Activated B cell treated with CpG ODN at 0.5 μM for 24 hours (primary cell): Measurements from ENCODE around the gene TMEM26. TPM values are rescaled to one million over a fixed set of nuclear protein-coding genes. Genes with fewer than 3 reads are reported as not detected.
A peak's percentile ranks its signal among the peaks of the same experiment; 100 is the strongest.
"Not testable (repeated sequence)": the region's sequence is repeated elsewhere in the genome, so short reads cannot be mapped to it uniquely, and the experiment has no call there.

Experiments used
- ATAC-seq: fragments of 200-7000 bp; cut with Tn5 transposase; one replicate; pipeline ENCODE4 v1.10.0; 2021; ENCODE audit warnings: low read depth, mild to moderate bottlenecking, moderate library complexity
- CTCF ChIA-PET: fragments of 350-600 bp; sonication (Branson Sonifier 250); formaldehyde crosslinking; loops from one replicate; lab custom pipeline; 2021; ENCODE audit warnings: antibody characterized with exemption; lab: Charles Lee
- POLR2A ChIA-PET: fragments of 350-600 bp; sonication (Branson Sonifier 250); formaldehyde crosslinking; loops from one replicate; lab custom pipeline; 2021; ENCODE audit warnings: antibody characterized with exemption; lab: Charles Lee
- DNase-seq: peaks from one replicate; pipeline ENCODE4 v3.0.0; 2022
- H3K27ac Mint-ChIP-seq: one replicate; pipeline ENCODE4 v1.8.0; 2020; ENCODE audit warnings: mixed read lengths
- H3K27me3 Mint-ChIP-seq: one replicate; pipeline ENCODE4 v1.8.0; 2021; ENCODE audit warnings: mixed read lengths
- H3K36me3 Mint-ChIP-seq: one replicate; pipeline ENCODE4 v1.8.0; 2021; ENCODE audit warnings: low read depth, mixed read lengths
- H3K4me1 Mint-ChIP-seq: one replicate; pipeline ENCODE4 v1.8.0; 2021; ENCODE audit warnings: mixed read lengths
- H3K4me3 Mint-ChIP-seq: one replicate; pipeline ENCODE4 v1.8.0; 2020; ENCODE audit warnings: mild to moderate bottlenecking, mixed read lengths
- H3K9me3 Mint-ChIP-seq: one replicate; pipeline ENCODE4 v1.8.0; 2020; ENCODE audit warnings: mixed read lengths
- CTCF ChIP-seq: fragments of 200-600 bp; IDR thresholded peaks from one replicate; pipeline ENCODE4 v1.8.0; 2022; ENCODE audit warnings: antibody characterized with exemption, mild to moderate bottlenecking
- intact Hi-C: fragments of 100-400 bp; cut with micrococcal nuclease; formaldehyde crosslinking; loops from one replicate; pipeline ENCODE4 v1.15.1; 2024
- total RNA-seq: library from RNA; stranded (reverse); gene quantifications from 2 replicates; pipeline ENCODE4 v1.2.3, GENCODE V29; 2022

Gene TMEM26
- total RNA-seq, 1 donor from 2014 or later: not detected

GRCh38 chr10:61391281-61391680, 61.9 kb downstream of the TMEM26 start:
- Mint-ChIP-seq H3K36me3 (no peaks in the 10 kb centered on the region), H3K27ac (no peak overlapping the region), H3K4me1 (peaks cover 8% of the 10 kb centered on the region), H3K9me3 (peaks cover 9% of the 10 kb centered on the region), H3K4me3 (peak overlapping the region; percentile 21), H3K27me3 (peaks cover 4% of the 10 kb centered on the region)
- CTCF ChIA-PET: no interaction called here
- intact Hi-C loops: loop anchor here (10.0 kb wide), 1 partner anchor 256 kb away; no protein-coding TSS in a partner anchor
- no peak for DNase-seq
- TF ChIP-seq CTCF: no peak
- ATAC-seq: no peak
- POLR2A ChIA-PET: no interaction called here

GRCh38 chr10:61390851-61391250, 62.3 kb downstream of the TMEM26 start:
- Mint-ChIP-seq H3K36me3 (no peaks in the 10 kb centered on the region), H3K27me3 (peaks cover 5% of the 10 kb centered on the region), H3K4me3 (peak overlapping the region; percentile 21), H3K27ac (no peak overlapping the region), H3K4me1 (peaks cover 8% of the 10 kb centered on the region), H3K9me3 (peaks cover 9% of the 10 kb centered on the region)
- POLR2A ChIA-PET: no interaction called here
- no peak for TF ChIP-seq CTCF
- intact Hi-C loops: loop anchor here (10.0 kb wide), 1 partner anchor 256 kb away; no protein-coding TSS in a partner anchor
- DNase-seq: no peak
- CTCF ChIA-PET: no interaction called here
- ATAC-seq: peak; percentile 31

GRCh38 chr10:61389887-61390286, 63.3 kb downstream of the TMEM26 start:
- H3K36me3 Mint-ChIP-seq: no peaks in the 10 kb centered on the region
- ChIA-PET POLR2A (no interaction called here), CTCF (no interaction called here)
- no peak overlapping the region for H3K27ac Mint-ChIP-seq
- H3K9me3 Mint-ChIP-seq: peaks cover 9% of the 10 kb centered on the region
- ATAC-seq: no peak
- H3K4me3 Mint-ChIP-seq: no peak overlapping the region
- H3K27me3 Mint-ChIP-seq: peaks cover 9% of the 10 kb centered on the region
- peaks cover 8% of the 10 kb centered on the region for H3K4me1 Mint-ChIP-seq
- no peak for TF ChIP-seq CTCF
- intact Hi-C loops: loop anchor here (10.0 kb wide), 1 partner anchor 255 kb away; no protein-coding TSS in a partner anchor
- no peak for DNase-seq

- H3K27ac Mint-ChIP-seq, CTCF ChIA-PET, POLR2A ChIA-PET, H3K4me1 Mint-ChIP-seq, DNase-seq, H3K4me3 Mint-ChIP-seq, intact Hi-C loops, H3K9me3 Mint-ChIP-seq, H3K27me3 Mint-ChIP-seq, H3K36me3 Mint-ChIP-seq, ATAC-seq: not testable (repeated sequence)
These were observed 64.2 kb downstream of the TMEM26 start for GRCh38 chr10:61388986-61389385.

- H3K4me3 Mint-ChIP-seq: no peak overlapping the region
- ChIA-PET POLR2A (no interaction called here), CTCF (no interaction called here)
- no peak for ATAC-seq
- DNase-seq: no peak
- intact Hi-C loops: no loop called here
- no peaks in the 10 kb centered on the region for H3K9me3 Mint-ChIP-seq
- H3K27ac Mint-ChIP-seq: no peak overlapping the region
- no peak for TF ChIP-seq CTCF
- peaks cover 3% of the 10 kb centered on the region for H3K4me1 Mint-ChIP-seq
- no peaks in the 10 kb centered on the region for H3K36me3 Mint-ChIP-seq
- H3K27me3 Mint-ChIP-seq: peaks cover 9% of the 10 kb centered on the region
These were observed 67.8 kb downstream of the TMEM26 start for GRCh38 chr10:61385231-61386001.

GRCh38 chr10:61381153-61381552, 72.0 kb downstream of the TMEM26 start:
- intact Hi-C loops, H3K27ac Mint-ChIP-seq, POLR2A ChIA-PET, CTCF ChIA-PET, H3K4me1 Mint-ChIP-seq, H3K27me3 Mint-ChIP-seq, H3K9me3 Mint-ChIP-seq, ATAC-seq, H3K36me3 Mint-ChIP-seq, H3K4me3 Mint-ChIP-seq, DNase-seq: not testable (repeated sequence)
